Measurements from ENCODE around the gene RNF213. TPM values are rescaled to one million over a fixed set of nuclear protein-coding genes. Genes with fewer than 3 reads are reported as not detected.

The RNF213 gene
- total and polyA plus RNA-seq, 2 of the 8 experiments (the other 6 are each of a cell fraction or from before 2014, with no cell fraction given), result 33.8 to 62.8 TPM

GRCh38 chr17:80349751-80350150 lies 89.1 kb downstream of the RNF213 start:
- WGBS, 2 experiments (ENCODE audit: extremely low coverage in 1 of 2, insufficient coverage in 1 of 2, insufficient read length in 1 of 2, insufficient replicate concordance in 2 of 2, low coverage in 1 of 2, low lambda C conversion rate in 2 of 2, missing lambda C conversion rate in 1 of 2), result 94% methylated on average over 18 of the region's 18 CpGs; no CpG with 5 or more reads in 1 of the 2 experiments

More at GRCh38 chr17:80349751-80350150, 89.1 kb downstream of the RNF213 start:
- Histone ChIP-seq H4K91ac (replicated peaks; ENCODE audit: insufficient read length, low read length) (no peak overlapping the region), H3K36me3 (ENCODE audit: control insufficient read depth in 2 of 4, insufficient read depth in 4 of 4, low read length in 3 of 4) (peaks cover 36 to 84% (median 70%) of the 10 kb centered on the region in 4 experiments), H2BK120ac (replicated peaks; ENCODE audit: low read depth, low read length) (no peak overlapping the region), H4K5ac (ENCODE audit: insufficient read length, low read depth, low read length) (no peak overlapping the region), H3K9me3 (ENCODE audit: insufficient read depth in 2 of 2, low read depth in 1 of 2, low read length in 1 of 2) (no peaks in the 10 kb centered on the region), H2BK20ac (ENCODE audit: low read length) (no peak overlapping the region), H2AK5ac (ENCODE audit: low read depth, low read length) (no peak overlapping the region), H3K27ac (ENCODE audit: low read depth, low read length) (no peak overlapping the region), H4K8ac (ENCODE audit: extremely low read depth, insufficient read depth, low read length) (no peak overlapping the region), H3K14ac (ENCODE audit: insufficient read length) (no peak overlapping the region), H3K4me1 (replicated peaks in 1 of 4; ENCODE audit: control insufficient read depth in 3 of 4, insufficient read depth in 4 of 4, low read length in 3 of 4) (no peaks in the 10 kb centered on the region), H4K20me1 (replicated peaks in 1 of 2; ENCODE audit: control insufficient read depth in 1 of 2, insufficient read depth in 2 of 2, low read length in 2 of 2) (peaks cover 7 to 13% of the 10 kb centered on the region in 2 experiments), H3K79me1 (ENCODE audit: low read depth, low read length) (peaks cover 2% of the 10 kb centered on the region; the same call in 1 of the 2 replicates), H3K4ac (replicated peaks; ENCODE audit: insufficient read length, low read depth, low read length) (no peak overlapping the region), H3K18ac (ENCODE audit: extremely low read depth, low read length) (no peak overlapping the region), H2AFZ (ENCODE audit: low read length) (no peak overlapping the region), H2BK15ac (ENCODE audit: low read length) (no peak overlapping the region), H3K79me2 (ENCODE audit: control insufficient read depth in 1 of 2, insufficient read depth in 2 of 2, low read length in 2 of 2) (no peaks in the 10 kb centered on the region), H3K9ac (replicated peaks in 1 of 4; ENCODE audit: extremely low read depth in 1 of 4, low read depth in 3 of 4, low read length in 3 of 4) (no peak overlapping the region), H3K56ac (replicated peaks; ENCODE audit: insufficient read length, low read depth, low read length) (no peak overlapping the region), H3K4me2 (ENCODE audit: insufficient read depth in 1 of 2, low read depth in 2 of 2, low read length in 2 of 2) (no peak overlapping the region), H2BK5ac (ENCODE audit: low read depth, low read length) (no peak overlapping the region), H2BK12ac (ENCODE audit: low read depth, low read length) (no peak overlapping the region), H3K23me2 (ENCODE audit: low read depth, low read length) (no peaks in the 10 kb centered on the region), H3K4me3 (ENCODE audit: extremely low read depth in 1 of 4, insufficient read depth in 2 of 4, low read depth in 3 of 4, low read length in 4 of 4) (no peak overlapping the region), H3K23ac (ENCODE audit: insufficient read length) (no peak overlapping the region), H3K27me3 (replicated peaks in 1 of 4; ENCODE audit: control insufficient read depth in 3 of 4, extremely low read depth in 1 of 4, insufficient read depth in 3 of 4, low read length in 3 of 4) (no peaks in the 10 kb centered on the region; a peak in 1 of 7 replicates)
- DNase-seq (ENCODE audit: low read depth in 1 of 2, low spot score in 2 of 2) (no peak), FAIRE-seq (no peak)
- no peak for TF ChIP-seq POLR2AphosphoS5 (IDR thresholded peaks at IDR 0.05; ENCODE audit: low read depth, low read length)
- TF ChIP-seq POU5F1 (IDR thresholded peaks at IDR 0.05; ENCODE audit: low read depth, low read length), result no peak
- no peak for TF ChIP-seq ATF2 (IDR thresholded peaks at IDR 0.05; ENCODE audit: low read length)
- TF ChIP-seq SIRT6 (IDR thresholded peaks at IDR 0.05; ENCODE audit: low read length), result no peak
- no peak for TF ChIP-seq TAF7 (optimal IDR thresholded peaks at IDR 0.05; ENCODE audit: borderline replicate concordance, low read depth, low read length)
- TF ChIP-seq TBP (IDR thresholded peaks at IDR 0.05; ENCODE audit: low read depth, low read length), result no peak
- ChIA-PET CTCF (ENCODE audit: partially characterized antibody) (interaction anchor here (1.4 to 5.5 kb wide), 2 partner anchors 13 to 36 kb away, joined by 4 to 29 read pairs; no protein-coding TSS in a partner anchor), POLR2A (ENCODE audit: partially characterized antibody) (no interaction called here)

Measured in H1 (cell line).